Measurements from ENCODE around the gene RNF213.
"Not testable (repeated sequence)": the region's sequence is repeated elsewhere in the genome, so short reads cannot be mapped to it uniquely, and the experiment has no call there.

The RNF213 gene

DNA sequence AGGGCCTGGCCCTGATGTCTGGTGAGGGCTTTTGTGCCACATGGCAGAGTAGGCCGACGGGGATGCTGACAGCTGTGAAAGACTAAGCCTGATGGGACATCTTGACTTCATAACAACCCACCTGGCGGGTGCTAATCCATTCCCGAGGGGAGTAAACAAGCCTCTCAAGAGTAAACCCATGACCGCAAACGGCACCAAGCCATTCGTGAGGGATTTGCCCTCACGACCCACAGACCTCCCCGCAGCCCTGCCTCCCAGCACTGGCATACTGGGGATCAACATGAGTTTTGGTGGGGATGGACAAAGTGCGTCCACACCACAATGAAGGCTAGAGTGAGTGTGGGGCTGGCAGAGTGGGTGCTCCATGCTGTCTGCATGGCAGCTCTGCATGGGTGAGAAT is 11.7 kb downstream of the RNF213 start:
- DNase-seq = no peak

GRCh38 chr17:80274331-80274730 is 13.7 kb downstream of the RNF213 start:
- no peak for DNase-seq

DNA sequence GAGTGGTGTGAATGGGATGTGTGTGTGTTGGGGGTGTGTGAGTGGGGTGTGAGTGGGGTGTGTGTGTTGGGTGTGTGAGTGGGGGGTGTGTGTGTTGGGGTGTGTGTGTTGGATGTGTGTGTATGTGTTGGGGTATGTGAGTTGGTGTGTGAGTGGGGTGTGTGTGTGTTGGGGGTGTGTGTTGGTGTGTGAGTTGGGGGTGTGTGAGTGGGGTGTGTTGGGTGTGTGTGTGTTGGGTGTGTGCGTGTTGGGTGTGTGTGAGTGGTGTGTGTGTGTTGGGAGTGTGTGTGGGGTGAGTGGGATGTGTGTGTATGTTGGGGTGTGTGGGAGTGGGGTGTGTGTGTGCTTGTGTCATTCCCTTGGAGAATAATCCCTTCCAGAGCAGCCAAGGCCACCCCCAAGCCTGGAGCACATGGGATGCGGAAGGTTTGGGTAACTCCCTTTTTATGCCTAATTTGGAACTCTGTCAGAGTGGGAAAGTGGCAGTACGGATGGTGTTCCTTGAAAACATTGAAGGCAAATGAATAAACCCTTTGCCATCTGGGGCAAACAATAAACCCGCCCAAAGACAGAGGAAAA is 14.3 kb downstream of the RNF213 start:
- no peak for DNase-seq

GRCh38 chr17:80275857-80276256 is 15.2 kb downstream of the RNF213 start:
- DNase-seq = not testable (repeated sequence)

- no peak for DNase-seq
Measured at GRCh38 chr17:80277751-80278671, 17.4 kb downstream of the RNF213 start.

DNA sequence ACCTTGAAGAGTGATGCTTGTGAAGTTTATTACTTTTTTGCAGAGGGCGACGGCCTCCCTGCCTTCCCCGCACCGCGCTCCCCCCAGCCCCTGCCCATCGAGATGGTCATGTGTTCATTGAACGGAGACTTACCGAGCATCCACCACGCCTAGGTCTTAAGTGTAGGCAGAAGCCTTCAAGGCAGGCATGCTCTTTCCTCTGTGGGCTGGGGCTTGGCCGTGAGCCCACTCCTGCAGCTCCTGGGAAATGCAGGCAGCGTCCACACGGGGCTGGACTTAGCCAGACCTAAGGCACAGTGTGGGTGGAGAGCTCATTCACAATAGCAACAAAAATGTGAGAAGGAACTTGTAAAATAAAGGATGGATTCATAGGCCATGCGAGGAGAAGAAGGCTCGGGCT is 19.2 kb downstream of the RNF213 start:
- DNase-seq = peak; percentile 61

DNA sequence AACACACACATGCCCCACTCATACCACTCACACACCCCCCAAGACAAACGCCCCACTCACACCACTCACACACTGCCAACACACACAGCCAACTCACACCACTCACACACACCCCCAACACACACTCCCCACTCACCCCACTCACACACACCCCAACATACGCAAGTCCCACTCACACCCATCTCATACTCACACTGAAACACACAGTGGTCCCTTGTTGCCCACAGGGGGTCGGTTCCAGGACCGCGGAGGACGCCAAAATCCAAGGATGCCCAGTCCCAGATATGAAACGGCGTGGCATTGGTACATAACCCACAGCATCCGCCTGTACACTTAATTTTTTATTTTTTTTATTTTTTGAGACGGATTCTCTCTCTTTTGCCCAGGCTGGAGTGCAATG is 20.9 kb downstream of the RNF213 start:
- DNase-seq = no peak

GRCh38 chr17:80283116-80283852 is 22.6 kb downstream of the RNF213 start:
- no peak for DNase-seq

- no peak for DNase-seq
Measured at GRCh38 chr17:80284631-80285030, 24.0 kb downstream of the RNF213 start.

DNA sequence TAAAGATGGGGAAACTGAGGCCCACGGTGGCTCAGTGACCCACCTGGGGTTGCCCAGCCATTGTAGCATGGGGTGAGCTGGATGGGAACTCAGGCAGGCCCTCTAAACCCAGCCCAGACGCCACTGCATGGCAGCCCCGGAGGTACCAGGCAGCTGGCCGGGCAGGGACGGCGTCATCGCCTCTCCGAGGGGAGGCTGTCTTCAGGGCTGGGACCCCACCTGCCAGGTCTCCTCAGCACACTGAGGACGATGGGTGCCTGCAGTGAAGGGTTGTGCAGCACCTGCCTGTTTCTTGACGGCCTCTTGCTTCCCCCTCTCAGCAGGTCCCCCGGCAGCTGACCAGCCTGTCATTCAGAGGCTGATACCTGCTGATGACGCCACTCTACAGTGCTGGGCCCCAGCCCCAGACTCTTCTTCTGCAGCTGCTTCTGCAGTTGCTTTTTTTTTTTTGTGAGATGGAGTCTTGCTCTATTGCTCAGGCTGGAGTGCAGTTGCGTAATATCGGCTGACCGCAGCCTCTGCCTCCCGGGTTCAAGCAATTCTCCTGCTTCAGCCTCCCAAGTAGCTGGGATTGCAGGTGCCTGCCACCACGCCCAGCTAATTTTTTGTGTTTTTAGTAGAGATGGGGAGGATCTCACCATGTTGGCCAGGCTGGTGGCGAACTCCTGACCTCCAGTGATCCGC is 24.7 kb downstream of the RNF213 start:
- DNase-seq = no peak

DNA sequence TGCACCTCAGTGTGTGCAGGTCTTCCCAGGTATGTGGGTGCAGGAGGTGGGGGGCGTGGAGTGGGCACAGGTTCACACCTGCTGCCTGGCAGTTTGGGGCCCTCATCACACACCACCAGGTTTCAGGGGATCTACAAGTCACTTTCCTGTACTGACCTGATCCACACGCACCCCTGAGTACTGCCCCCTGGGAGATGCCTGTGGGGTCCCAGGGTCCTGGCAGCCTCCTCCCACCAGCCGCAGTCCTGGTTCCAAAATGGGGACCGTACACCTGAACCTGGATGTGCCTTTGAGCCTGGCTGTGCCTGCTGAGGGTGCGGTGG is 25.9 kb downstream of the RNF213 start:
- DNase-seq = no peak

DNA sequence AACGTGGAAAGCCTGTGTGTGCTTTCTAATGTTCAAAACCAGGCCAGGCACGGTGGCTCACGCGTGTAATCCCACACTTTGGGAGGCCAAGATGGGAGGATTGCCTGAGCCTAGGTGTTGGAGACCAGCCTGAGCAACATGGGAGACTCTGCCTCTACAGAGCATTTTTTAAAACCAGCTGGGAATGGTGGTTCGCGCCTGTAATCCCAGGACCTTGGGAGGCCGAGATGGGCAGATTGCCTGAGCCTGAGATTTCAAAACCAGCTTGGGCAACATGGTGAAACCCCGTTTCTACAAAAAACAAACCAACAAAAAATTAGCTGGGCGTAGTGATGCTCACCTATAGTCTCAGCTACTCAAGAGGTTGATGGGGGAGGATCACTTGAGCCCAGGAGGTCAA is 26.4 kb downstream of the RNF213 start:
- no peak for DNase-seq

DNA sequence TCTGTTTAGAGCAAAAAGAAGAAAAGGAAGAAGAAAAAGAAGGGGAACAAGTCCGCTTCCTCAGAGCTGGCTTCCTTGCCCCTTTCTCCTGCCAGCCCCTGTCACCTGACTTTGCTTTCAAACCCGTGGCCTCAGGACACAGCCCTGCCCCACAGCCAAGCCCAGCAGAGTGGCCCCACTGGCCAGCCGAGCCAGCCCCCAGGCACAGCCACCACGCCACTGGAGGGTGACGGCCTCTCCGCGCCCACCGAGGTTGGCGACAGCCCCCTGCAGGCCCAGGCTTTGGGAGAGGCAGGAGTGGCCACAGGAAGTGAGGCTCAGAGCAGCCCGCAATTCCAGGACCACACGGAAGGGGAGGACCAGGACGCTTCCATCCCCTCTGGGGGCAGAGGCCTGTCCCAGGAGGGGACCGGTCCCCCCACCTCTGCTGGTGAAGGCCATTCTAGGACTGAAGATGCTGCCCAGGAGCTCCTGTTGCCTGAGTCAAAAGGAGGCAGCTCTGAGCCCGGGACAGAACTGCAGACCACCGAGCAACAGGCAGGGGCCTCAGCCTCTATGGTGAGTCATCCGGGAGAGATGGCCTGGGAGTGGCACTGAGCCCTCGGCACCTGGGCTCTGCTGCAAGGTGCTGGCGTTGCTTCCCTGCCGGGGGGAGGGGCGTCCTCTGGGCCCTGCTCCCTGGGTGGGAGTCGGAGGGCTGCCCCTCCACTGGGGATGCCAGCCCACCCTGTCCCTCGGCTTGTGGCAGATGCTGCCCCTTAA is 27.3 kb downstream of the RNF213 start:
- no peak for DNase-seq

DNA sequence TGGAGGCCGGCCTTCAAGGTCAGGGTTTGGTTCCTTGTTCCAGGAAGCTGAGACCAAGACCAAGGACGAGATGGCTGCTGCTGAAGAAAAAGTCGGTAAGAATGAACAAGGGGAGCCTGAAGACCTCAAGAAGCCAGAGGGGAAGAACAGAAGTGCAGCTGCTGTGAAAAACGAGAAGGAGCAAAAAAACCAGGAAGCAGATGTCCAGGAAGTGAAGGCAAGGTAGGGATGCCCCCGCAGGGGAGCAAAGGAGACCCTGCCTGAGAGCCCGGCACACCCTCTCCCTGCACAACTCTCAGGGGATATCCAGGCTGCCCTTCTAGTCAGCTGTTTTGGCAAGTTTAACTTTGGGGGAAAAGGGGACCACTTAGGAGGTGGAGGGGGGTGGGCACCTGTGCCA is 29.0 kb downstream of the RNF213 start:
- DNase-seq = no peak

- no peak for DNase-seq
Measured at GRCh38 chr17:80290156-80290555, 29.5 kb downstream of the RNF213 start.

GRCh38 chr17:80291260-80291659 is 30.6 kb downstream of the RNF213 start:
- no peak for DNase-seq

DNA sequence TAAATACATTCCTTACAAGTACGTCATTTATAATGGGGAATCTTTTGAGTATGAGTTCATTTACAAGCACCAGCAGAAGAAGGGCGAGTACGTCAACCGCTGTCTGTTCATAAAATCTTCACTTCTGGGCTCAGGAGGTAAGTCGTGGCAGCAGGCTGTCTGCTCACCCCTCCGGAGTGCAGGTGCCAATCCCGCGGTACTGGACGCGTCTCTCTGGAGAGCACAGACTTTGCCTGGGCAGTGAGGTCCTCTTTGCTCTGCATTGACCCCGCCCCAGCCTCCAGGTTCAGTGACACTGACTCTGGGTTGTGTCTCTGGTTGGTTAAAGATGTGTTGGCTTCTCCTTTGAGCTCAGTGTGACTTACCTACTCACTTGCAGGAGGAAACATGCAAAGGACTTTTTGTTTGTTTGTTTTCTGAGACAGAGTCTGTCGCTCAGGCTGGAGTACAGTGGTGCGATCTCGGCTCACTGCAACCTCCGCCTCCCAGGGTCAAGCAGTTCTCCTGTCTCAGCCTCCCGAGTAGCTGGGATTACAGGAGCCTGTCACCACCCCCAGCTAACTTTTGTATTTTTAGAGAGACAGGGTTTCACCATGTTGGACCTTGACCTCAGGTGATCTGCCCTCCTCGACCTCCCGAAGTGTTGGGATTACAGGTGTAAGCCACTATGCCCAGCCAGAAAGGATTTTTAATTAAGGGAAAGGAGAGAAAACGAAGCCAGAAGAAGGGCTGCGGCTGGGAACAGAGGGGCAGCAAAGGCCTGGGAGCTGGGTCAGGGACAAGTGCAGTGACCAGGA is 31.2 kb downstream of the RNF213 start:
- DNase-seq = no peak

DNA sequence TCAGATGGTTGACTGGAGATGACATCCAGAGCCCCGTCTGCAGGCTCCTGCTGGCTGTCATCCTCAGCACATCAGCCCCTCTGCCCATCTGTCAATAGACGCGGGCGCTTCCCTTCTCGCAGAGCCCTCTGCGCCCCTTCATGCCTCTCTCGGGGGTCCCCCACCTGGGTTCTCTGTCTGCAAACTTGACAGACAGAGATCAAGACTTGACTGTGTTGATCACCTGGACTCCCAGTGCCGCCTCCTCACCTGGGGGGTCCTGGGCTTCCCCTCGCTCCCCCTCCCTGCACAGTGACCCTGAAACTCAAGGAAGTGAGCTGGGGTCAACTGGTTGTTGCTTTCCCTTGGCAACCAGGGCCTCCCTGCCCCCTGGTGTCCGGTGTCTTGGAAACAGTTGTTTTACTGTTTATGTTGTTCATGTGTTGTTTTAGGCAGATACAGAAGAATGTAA is 31.9 kb downstream of the RNF213 start:
- no peak for DNase-seq

DNA sequence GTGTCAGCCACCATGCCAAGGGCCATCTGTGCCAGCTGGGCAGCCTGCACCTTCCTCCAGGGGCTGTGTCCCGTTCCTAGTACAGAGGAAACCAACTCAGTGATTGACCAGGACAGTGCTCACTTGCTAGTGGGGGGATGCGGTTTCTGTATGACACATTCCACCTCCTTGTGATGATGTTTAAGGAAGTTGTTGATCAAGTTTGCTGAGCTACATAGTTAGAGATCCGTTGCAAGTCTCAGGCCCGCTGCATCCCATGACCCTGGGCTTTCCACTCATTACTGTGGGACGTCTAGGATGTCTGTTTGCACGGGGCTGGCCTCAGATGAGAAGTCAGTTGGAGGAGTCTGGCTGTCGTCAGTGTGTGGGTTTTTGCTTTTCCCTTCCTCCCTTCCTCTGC is 33.6 kb downstream of the RNF213 start:
- no peak for DNase-seq

DNA sequence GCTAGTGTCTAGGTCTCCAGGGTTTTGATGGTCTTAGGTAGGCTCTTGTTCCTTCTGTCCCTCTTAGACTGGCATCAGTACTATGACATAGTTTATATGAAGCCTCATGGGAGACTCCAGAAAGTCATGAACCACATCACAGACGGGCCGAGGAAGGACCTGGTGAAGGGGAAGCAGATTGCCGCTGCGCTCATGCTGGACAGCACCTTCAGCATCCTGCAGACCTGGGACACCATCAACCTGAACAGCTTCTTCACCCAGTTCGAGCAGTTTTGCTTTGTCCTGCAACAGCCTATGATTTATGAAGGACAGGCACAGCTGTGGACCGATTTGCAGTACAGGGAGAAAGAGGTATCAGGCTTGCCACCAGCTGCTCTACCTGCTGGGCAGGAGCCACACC is 34.0 kb downstream of the RNF213 start:
- no peak for DNase-seq

DNA sequence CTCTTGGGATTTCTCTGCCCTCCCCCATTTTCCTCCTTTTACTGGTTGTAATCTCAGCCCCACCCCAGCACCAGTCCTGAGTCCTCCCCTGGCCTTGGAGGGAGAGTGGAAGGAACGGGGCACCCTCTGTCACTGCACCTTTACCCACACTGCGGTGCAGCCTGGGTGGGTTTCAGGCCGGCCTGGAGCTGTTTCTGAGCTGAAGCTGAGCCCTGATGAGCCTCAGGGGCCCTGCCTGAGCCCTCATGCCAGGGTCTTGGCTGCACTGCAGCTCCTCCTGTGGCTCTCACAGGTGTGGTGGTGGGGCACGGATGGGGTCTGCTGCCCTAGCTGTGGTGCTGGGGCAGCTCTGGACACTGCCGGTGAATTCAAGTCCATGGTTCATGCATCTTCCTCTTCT is 34.5 kb downstream of the RNF213 start:
- DNase-seq = no peak

Measured in fibroblast of skin of scalp (primary cell).